ENCODE results near the gene BRAT1.
A peak's percentile ranks its signal among the peaks of the same experiment; 100 is the strongest.

The BRAT1 gene

GRCh38 chr7:2509298-2509906, 45.9 kb downstream of the BRAT1 start:
- DNase-seq = no peak

GRCh38 chr7:2508327-2509215, 46.8 kb downstream of the BRAT1 start:
- DNase-seq = peak; percentile 82

- no peak for DNase-seq
Observed at GRCh38 chr7:2507917-2508306, 47.4 kb downstream of the BRAT1 start.

GRCh38 chr7:2507208-2507916, 48.0 kb downstream of the BRAT1 start:
- no peak for DNase-seq

- DNase-seq = no peak
Observed at GRCh38 chr7:2505401-2505800, 49.9 kb downstream of the BRAT1 start.

- DNase-seq = no peak
Observed at GRCh38 chr7:2504889-2505375, 50.4 kb downstream of the BRAT1 start.

GRCh38 chr7:2504128-2504888, 51.0 kb downstream of the BRAT1 start:
- no peak for DNase-seq

GRCh38 chr7:2503056-2503941, 52.0 kb downstream of the BRAT1 start:
- no peak for DNase-seq

GRCh38 chr7:2502647-2502966, 52.7 kb downstream of the BRAT1 start:
- DNase-seq = no peak

GRCh38 chr7:2501947-2502646, 53.2 kb downstream of the BRAT1 start:
- no peak for DNase-seq

GRCh38 chr7:2500701-2501100, 54.6 kb downstream of the BRAT1 start:
- DNase-seq = no peak

- DNase-seq = no peak
Observed at GRCh38 chr7:2499719-2500430, 55.4 kb downstream of the BRAT1 start.

- no peak for DNase-seq
Observed at GRCh38 chr7:2499181-2499580, 56.1 kb downstream of the BRAT1 start.

GRCh38 chr7:2498708-2499107, 56.6 kb downstream of the BRAT1 start:
- DNase-seq = no peak

- no peak for DNase-seq
Observed at GRCh38 chr7:2497500-2498336, 57.6 kb downstream of the BRAT1 start.

GRCh38 chr7:2497065-2497464, 58.3 kb downstream of the BRAT1 start:
- no peak for DNase-seq

GRCh38 chr7:2496375-2496774, 58.9 kb downstream of the BRAT1 start:
- DNase-seq = no peak

GRCh38 chr7:2495418-2496299, 59.7 kb downstream of the BRAT1 start:
- DNase-seq = no peak

Measured in stimulated activated CD4-positive, alpha-beta T cell treated with anti-CD3 and anti-CD28 coated beads, Interleukin-15, amount 100 ng/mL, for 24 hours (primary cell).